GM21381 (cell line): ENCODE results near the gene COL21A1.
"Not testable (repeated sequence)": the region's sequence is repeated elsewhere in the genome, so short reads cannot be mapped to it uniquely, and the experiment has no call there.

ENCODE experiments used
- ATAC-seq: cut with Tn5 transposase; IDR thresholded peaks from one replicate; pipeline ENCODE4 v1.9.1; 2021; ENCODE audit warnings: mild to moderate bottlenecking, moderate library complexity; ENCODE audit not compliant: unreplicated experiment

Gene COL21A1

DNA sequence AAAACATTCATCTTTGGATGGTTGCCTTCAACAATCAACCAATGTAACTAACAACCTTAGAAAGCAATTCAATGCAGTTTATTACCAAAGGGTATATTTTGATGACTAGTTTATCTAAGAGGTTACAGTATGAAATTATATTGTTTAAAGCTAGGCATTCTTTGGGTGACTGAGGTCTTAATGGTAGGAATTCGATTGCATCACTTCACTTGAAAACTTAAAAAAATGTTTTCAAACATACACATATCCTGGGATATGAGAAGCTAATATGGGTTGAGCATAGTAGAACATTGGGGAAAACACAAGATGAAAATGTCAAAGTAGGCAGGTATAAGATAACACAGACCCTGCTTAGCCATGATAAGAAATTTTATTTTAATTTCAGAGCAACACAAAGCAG, 227.4 kb downstream of the COL21A1 start:
- no peak for ATAC-seq

GRCh38 chr6:56017198-56017597, 230.2 kb downstream of the COL21A1 start:
- ATAC-seq = no peak

DNA sequence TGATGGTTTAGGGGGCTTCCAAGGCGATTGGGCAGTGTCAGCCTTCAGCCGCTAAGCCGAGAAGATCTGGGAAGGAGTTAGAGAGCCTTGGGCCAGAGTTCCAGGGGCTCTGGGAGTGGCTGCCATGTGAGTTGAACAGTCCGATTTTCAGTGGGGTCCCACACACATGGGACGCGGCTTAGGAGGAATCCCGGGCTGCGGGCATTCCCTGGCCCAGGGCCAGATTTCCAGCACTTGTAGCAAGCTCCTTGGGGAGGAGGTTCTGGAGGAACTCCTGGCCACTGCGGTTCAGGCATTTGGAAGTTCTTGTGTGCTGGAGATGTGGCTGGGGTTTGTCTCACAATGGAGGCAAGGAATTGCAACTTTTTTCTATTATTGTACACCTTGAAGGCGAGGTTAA, 233.3 kb downstream of the COL21A1 start:
- not testable (repeated sequence) for ATAC-seq

GRCh38 chr6:56009636-56010035, 237.7 kb downstream of the COL21A1 start:
- no peak for ATAC-seq
